Measurements from ENCODE around the gene NAV3.

The NAV3 gene

DNA sequence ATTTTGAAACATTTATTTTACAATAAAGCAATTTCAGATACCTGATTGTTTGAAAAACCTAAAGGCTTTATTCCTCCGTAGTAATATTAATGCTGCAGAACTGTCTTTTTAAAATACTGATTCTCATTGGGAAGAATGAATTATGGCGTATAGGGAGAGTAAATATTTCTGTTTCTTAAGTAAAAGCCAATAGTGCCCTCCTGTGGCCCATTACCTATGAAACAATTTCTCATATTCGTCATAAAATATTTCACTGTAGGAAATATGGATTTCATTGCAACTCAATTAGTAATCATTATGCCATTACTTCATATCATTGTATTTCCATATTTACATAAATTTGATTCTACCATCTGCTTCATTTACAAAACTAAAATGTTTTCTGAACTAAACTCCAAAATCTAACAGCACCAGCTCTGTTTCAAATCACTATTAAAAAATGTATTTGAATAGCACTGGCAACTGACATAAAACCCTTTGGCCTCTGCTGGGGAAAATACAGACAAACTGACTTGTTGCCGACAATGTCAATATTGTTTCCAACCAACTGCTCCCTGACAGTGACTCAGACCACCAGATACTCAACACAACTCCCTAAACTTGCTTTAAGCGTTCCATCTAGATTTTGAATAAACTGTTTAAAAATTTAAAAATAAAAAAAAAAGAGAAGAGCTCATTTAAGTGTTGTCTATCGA, 290.3 kb downstream of the NAV3 start:
- no peak for DNase-seq (ENCODE audit: low read depth)

- DNase-seq (ENCODE audit: low read depth): no peak
Measured at GRCh38 chr12:78121969-78122610, 291.4 kb downstream of the NAV3 start.

DNA sequence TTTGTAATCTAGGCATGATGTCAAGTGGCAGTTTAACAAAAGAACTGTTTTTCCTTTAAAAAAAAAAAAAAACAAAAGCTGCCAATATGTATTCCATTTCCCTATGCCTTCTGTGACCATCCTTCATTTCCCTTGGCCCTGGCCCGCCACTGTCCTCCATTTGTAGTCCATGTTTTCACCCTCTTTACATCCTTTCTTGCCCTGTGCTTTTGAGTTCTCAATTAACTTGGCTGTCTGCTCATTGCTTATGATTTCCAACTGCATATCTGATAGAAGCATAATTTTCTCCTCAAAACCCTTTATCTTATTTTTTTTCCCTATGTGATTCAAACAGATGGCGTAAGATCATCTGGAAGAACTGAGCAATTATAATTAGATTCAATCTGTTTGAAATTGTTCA, 297.5 kb downstream of the NAV3 start:
- no peak for DNase-seq (ENCODE audit: low read depth)

DNA sequence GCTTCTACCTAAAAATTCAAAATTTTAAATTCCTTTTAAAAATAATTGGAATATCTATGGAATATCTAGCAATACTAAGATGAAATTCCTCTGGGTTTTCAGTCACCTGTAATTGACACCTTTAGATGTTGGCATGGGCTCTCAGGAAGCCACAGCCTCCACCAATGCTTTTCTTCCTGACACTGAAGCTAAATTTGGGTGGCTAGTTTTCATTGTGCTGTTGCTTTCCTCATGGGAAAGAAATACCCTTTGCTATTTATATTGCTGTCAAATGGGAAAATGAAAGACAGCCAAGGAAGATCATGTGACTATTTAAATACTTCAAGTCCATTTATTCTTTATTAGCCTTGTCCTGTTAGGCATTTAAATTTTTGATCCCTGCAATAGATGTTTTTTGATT, 313.0 kb downstream of the NAV3 start:
- DNase-seq (ENCODE audit: low read depth): no peak

- no peak for DNase-seq (ENCODE audit: low read depth)
Measured at GRCh38 chr12:78145398-78145797, 314.7 kb downstream of the NAV3 start.

DNA sequence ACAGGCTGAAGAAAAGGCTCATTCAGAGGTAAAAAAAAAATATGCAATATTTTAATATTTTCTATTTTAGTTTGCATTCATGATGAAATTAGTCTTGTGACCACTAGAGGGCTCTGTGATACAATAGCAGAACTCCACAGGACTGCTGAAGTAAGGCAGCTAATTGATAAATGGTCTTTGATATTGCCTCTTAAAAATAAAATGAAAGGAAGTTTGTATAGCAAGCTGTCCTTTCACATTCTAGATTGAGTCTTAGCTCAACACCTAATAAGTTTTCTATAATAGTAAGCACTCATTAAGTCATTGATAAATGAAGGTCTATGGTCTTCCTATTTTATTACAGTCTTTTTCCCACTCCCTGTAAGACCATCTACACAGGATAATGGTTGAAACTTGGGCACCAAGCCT, 315.7 kb downstream of the NAV3 start:
- no peak for DNase-seq (ENCODE audit: low read depth)

GRCh38 chr12:78149459-78149858, 318.8 kb downstream of the NAV3 start:
- no peak for DNase-seq (ENCODE audit: low read depth)

DNA sequence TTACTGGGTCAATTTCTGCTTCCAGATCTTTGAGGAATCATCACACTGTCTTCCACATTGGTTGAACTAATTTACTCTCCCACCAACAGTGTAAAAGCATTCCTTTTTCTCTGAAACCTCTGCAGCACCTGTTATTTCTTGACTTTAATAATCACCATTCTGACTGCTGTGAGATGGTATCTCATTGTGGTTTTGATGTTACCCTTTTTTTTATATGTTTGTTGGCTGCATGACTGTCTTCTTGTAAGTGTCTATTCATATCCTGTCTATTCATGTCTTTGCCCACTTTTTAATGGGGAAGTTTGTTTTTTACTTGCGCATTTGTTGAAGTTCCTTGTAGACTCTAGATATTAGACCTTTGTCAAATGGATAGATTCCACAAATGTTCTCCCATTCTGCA, 324.9 kb downstream of the NAV3 start:
- DNase-seq (ENCODE audit: low read depth): no peak

DNA sequence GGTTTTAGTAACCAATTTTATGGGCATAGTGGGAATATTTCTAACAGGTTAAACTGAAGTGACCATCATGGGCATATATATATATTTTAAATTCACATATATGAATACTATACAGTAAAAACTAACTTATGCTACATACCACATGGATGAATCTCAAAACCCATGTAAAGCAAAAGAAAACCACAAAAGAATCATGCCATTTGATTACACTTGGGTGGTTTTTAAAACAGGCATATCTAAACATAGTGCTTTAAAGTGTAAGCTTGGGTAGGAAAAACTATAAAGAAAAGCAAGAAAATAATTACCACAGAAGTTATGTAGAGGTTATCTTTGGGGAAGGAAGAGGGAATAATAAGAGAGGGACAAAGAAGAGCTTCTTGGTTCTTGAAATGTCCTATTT, 326.1 kb downstream of the NAV3 start:
- DNase-seq (ENCODE audit: low read depth): no peak

DNA sequence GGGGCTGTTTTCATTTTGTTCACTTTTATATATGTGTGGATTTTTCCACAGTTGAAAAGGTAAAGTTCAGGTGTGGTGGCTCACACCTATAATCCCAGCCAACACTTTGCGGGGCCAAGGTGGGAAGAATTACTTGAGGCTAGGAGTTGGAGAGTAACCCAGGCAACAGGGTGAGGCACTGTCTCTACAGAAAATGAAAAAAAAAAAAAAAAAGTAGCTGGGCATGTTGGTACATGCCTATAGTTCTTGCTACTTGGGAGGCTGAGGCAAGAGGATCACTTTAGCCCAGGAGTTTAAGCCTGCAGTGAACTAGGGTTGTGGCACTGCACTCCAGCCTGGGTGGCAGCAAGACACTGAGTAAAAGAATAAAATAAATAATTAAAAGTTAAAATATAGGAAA, 326.5 kb downstream of the NAV3 start:
- no peak for DNase-seq (ENCODE audit: low read depth)

- DNase-seq (ENCODE audit: low read depth): no peak
Measured at GRCh38 chr12:78164154-78164553, 333.5 kb downstream of the NAV3 start.

DNA sequence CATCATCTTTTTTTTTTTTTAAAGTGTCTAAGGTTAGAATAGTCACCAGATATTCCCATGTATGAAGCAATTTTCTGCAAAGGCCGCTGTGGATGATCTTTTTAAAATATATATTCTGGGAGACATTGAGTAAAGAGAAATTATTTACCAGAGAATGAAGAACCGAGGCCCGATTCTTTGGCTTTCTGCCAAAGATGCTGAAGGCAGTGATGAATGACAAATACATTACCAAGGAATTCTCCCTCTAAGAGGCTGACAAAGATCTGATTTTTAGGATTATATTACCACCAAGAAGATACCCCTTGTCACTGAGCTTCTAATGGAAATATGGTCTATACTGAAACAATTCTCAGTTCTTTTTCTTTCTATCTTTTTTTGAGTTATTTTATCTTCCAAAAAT, 336.8 kb downstream of the NAV3 start:
- no peak for DNase-seq (ENCODE audit: low read depth)

GRCh38 chr12:78171061-78171460, 340.4 kb downstream of the NAV3 start:
- no peak for DNase-seq (ENCODE audit: low read depth)

DNA sequence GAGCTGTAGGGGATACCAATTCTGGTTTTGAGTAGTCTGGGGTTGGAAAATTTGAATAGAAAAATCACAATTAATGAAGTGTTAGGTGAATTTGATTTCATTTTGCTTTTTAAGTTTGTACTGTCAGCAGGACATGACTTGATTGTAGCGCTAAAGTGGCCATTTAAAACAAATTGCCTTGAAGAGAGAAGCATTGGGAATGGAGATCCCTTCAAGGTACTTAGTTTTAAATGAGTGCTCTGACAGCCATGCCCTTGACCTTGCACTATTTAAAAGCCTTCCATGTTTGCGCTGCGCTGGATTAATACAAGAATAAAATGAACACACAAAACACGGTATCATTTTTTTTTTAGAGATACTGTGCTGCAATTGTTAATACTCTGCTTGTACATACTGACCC, 345.9 kb downstream of the NAV3 start:
- no peak for DNase-seq (ENCODE audit: low read depth)

DNA sequence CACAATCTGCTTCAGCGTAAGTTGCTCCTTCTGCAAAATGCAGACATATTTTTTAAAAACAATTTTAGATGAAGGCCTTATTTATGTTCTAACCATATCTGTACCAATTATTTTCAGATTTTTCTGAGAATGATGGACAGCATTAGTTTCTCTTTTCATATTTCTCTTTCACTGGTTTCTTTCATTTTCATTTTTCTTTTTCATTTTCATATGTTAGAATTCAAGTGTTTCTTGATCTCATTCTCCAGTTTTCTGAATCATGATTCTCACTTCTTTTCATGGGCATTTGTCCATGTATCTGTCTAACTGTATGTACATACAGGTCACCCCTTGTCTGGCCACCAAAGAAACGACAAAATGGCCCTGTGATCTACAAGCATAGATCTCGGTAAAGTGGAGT, 346.6 kb downstream of the NAV3 start:
- DNase-seq (ENCODE audit: low read depth): no peak

- DNase-seq (ENCODE audit: low read depth): no peak
Measured at GRCh38 chr12:78179346-78179745, 348.7 kb downstream of the NAV3 start.

GRCh38 chr12:78181544-78182162, 351.0 kb downstream of the NAV3 start:
- no peak for DNase-seq (ENCODE audit: low read depth)

- DNase-seq (ENCODE audit: low read depth): no peak
Measured at GRCh38 chr12:78183824-78184223, 353.1 kb downstream of the NAV3 start.

- DNase-seq (ENCODE audit: low read depth): no peak
Measured at GRCh38 chr12:78185109-78185508, 354.4 kb downstream of the NAV3 start.

DNA sequence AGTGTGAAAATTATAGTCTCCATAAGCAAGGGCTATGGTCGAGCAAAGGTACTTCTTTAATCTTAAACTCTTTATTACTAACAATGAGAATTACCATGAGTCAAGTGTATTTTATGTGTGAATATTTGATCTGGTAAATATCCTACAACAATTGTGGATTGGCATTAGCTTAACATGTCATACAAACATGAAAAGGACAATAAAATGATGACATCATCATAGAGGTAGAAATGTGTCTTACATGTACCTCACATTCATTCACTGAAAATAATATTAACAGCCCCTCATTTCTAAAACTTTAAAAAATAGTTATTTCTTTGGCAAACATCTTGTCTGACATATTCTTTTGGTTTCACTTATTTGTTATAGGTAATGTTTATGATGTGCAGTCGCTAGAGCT, 355.0 kb downstream of the NAV3 start:
- no peak for DNase-seq (ENCODE audit: low read depth)

DNA sequence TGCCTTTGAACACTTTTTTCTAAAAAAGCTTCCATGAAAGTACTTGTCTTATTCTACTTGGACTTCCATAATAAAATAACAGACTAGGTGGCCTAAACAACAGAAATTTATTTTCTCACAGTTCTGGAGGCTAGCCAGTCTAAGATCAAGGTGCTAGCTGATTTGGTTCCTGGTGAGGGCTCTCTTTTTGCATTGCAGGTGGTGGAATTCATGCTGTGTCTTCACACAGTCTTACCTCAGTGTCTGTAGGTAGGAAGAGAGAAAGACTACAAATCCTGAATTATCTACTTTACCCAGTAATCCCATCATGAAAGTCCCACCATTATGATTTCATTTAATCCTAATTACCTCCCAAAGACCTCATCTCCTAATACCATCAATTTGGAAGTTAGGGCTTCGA, 356.0 kb downstream of the NAV3 start:
- DNase-seq (ENCODE audit: low read depth): no peak

DNA sequence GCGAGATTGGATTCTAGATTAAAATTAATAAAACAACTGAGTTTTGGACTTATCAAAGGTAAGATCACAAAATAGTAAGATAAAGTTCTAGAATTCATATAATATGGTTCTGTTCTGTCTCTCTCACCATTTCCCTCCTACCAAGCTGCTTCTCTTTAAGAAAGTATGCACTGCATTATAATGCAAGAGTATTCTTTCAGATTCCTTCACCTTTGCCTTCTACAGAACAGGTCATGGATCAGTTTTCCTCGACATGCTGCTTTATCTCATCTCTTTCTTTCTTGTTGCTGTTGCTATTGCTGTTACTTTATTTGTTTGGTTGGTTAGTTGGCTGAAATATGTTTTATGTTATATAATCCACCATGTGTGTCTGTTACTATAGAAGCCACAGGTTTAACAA, 357.0 kb downstream of the NAV3 start:
- DNase-seq (ENCODE audit: low read depth): no peak

- no peak for DNase-seq (ENCODE audit: low read depth)
Measured at GRCh38 chr12:78189656-78190055, 359.0 kb downstream of the NAV3 start.

DNA sequence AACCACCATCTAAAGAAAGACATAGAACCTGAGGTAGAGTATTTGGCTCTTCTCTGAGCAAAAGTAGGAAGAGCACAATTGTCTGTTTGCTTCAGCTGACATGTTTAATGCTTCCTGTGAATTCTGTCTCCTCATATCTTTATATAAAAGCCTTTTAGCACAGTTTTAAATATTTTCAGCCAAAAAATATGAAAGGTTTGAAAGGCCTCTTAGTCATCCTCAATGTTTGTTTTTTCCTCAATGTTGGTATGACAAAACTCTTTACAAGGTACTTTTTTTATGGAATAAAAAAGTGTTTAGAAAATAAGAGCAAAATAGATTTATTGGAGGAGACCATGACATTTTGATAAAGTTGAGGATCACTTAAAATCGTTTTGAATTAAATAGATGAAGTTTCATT, 360.9 kb downstream of the NAV3 start:
- DNase-seq (ENCODE audit: low read depth): no peak

All from activated T-helper 9 cell treated with anti-CD3 and anti-CD28 coated beads, Interleukin-2, amount 50 U/mL, for 16 hours (primary cell).